Transverse colon (tissue), 3 donors: Measurements from ENCODE around the gene MAF.

Source experiments
- CTCF ChIP-seq, 5 experiments: fragments of 200-600 bp in 3 of 5; fragments of 450-650 bp in 2 of 5; sonication (generic) in 3 of 5; IDR thresholded peaks; 1 replicate in 2 of 5; 2 replicates in 3 of 5; pipeline ENCODE4 v1.5.1; 2016 to 2017; ENCODE audit warnings: antibody characterized with exemption in 5 of 5, inconsistent platforms in 3 of 5, mild to moderate bottlenecking in 2 of 5, moderate library complexity in 1 of 5
- POLR2A ChIP-seq: fragments of 450-650 bp; IDR thresholded peaks from one replicate; pipeline ENCODE4 v1.6.1; 2016; ENCODE audit warnings: antibody characterized with exemption, mild to moderate bottlenecking, moderate library complexity

GRCh38 chr16:79550373-79550772 lies 50.2 kb downstream of the MAF start:
- no peak for TF ChIP-seq CTCF (IDR thresholded peaks at IDR 0.05)
- TF ChIP-seq POLR2A, result no peak
